Measurements from ENCODE around the gene CSTF3. TPM values are rescaled to one million over a fixed set of nuclear protein-coding genes. Genes with fewer than 3 reads are reported as not detected.
"Not testable (repeated sequence)": the region's sequence is repeated elsewhere in the genome, so short reads cannot be mapped to it uniquely, and the experiment has no call there.

CSTF3 gene
- total RNA-seq, 1 experiment from 2014 or later: 55.6 TPM

GRCh38 chr11:33172345-33172744 lies 11.1 kb upstream of the CSTF3 start:
- no peaks in the 10 kb centered on the region for H3K79me2 ChIP-seq (ENCODE audit: low read length)
- H3K9ac ChIP-seq (ENCODE audit: low read length): no peak overlapping the region
- H3K36me3 ChIP-seq (ENCODE audit: insufficient read depth, low read length): no peaks in the 10 kb centered on the region
- H3K9me2 ChIP-seq (replicated peaks; ENCODE audit: insufficient read depth, low read length): no peaks in the 10 kb centered on the region
- no peaks in the 10 kb centered on the region for H3K27me3 ChIP-seq (ENCODE audit: low read length)
- no peaks in the 10 kb centered on the region for H3K9me3 ChIP-seq (ENCODE audit: low read length)
- no peak overlapping the region for H3K27ac ChIP-seq (ENCODE audit: low read length)
- no peak overlapping the region for H3K4me2 ChIP-seq (ENCODE audit: low read depth, low read length, poor library complexity, severe bottlenecking)
- DNase-seq: no peak
- no peak overlapping the region for H3K4me3 ChIP-seq (ENCODE audit: low read length)
- no peaks in the 10 kb centered on the region for H3K4me1 ChIP-seq (ENCODE audit: low read length)
- H4K20me1 ChIP-seq (ENCODE audit: insufficient read depth, low read depth, low read length): no peaks in the 10 kb centered on the region
- no peak overlapping the region for H2AFZ ChIP-seq (ENCODE audit: low read length)

- Histone ChIP-seq H3K9ac (ENCODE audit: low read length) (no peak overlapping the region), H3K9me2 (replicated peaks; ENCODE audit: insufficient read depth, low read length) (no peaks in the 10 kb centered on the region), H3K36me3 (ENCODE audit: insufficient read depth, low read length) (no peaks in the 10 kb centered on the region), H3K4me2 (ENCODE audit: low read depth, low read length, poor library complexity, severe bottlenecking) (no peak overlapping the region), H3K27ac (ENCODE audit: low read length) (no peak overlapping the region), H3K4me1 (ENCODE audit: low read length) (no peaks in the 10 kb centered on the region), H3K27me3 (ENCODE audit: low read length) (no peaks in the 10 kb centered on the region), H3K9me3 (ENCODE audit: low read length) (no peaks in the 10 kb centered on the region), H2AFZ (ENCODE audit: low read length) (no peak overlapping the region), H3K79me2 (ENCODE audit: low read length) (no peaks in the 10 kb centered on the region), H3K4me3 (ENCODE audit: low read length) (no peak overlapping the region), H4K20me1 (ENCODE audit: insufficient read depth, low read depth, low read length) (no peaks in the 10 kb centered on the region)
- no peak for DNase-seq
These were observed 10.0 kb upstream of the CSTF3 start for GRCh38 chr11:33171251-33171650.

GRCh38 chr11:33168709-33169200 lies 7.5 kb upstream of the CSTF3 start:
- no peaks in the 10 kb centered on the region for H4K20me1 ChIP-seq (ENCODE audit: insufficient read depth, low read depth, low read length)
- H3K4me1 ChIP-seq (ENCODE audit: low read length): no peaks in the 10 kb centered on the region
- no peak overlapping the region for H3K4me3 ChIP-seq (ENCODE audit: low read length)
- H3K9me3 ChIP-seq (ENCODE audit: low read length): no peaks in the 10 kb centered on the region
- no peaks in the 10 kb centered on the region for H3K36me3 ChIP-seq (ENCODE audit: insufficient read depth, low read length)
- no peaks in the 10 kb centered on the region for H3K9me2 ChIP-seq (replicated peaks; ENCODE audit: insufficient read depth, low read length)
- no peak overlapping the region for H3K27ac ChIP-seq (ENCODE audit: low read length)
- H2AFZ ChIP-seq (ENCODE audit: low read length): no peak overlapping the region
- H3K27me3 ChIP-seq (ENCODE audit: low read length): no peaks in the 10 kb centered on the region
- H3K9ac ChIP-seq (ENCODE audit: low read length): no peak overlapping the region
- H3K79me2 ChIP-seq (ENCODE audit: low read length): no peaks in the 10 kb centered on the region
- no peak overlapping the region for H3K4me2 ChIP-seq (ENCODE audit: low read depth, low read length, poor library complexity, severe bottlenecking)
- DNase-seq: no peak

- Histone ChIP-seq H3K9me2 (replicated peaks; ENCODE audit: insufficient read depth, low read length) (no peaks in the 10 kb centered on the region), H3K27me3 (ENCODE audit: low read length) (no peaks in the 10 kb centered on the region), H3K4me3 (ENCODE audit: low read length) (no peak overlapping the region), H3K27ac (ENCODE audit: low read length) (no peak overlapping the region), H3K9me3 (ENCODE audit: low read length) (no peaks in the 10 kb centered on the region), H3K4me2 (ENCODE audit: low read depth, low read length, poor library complexity, severe bottlenecking) (no peak overlapping the region), H3K4me1 (ENCODE audit: low read length) (peaks cover 28% of the 10 kb centered on the region), H4K20me1 (ENCODE audit: insufficient read depth, low read depth, low read length) (peaks cover 5% of the 10 kb centered on the region; the same call in 1 of the 2 replicates), H2AFZ (ENCODE audit: low read length) (no peak overlapping the region), H3K36me3 (ENCODE audit: insufficient read depth, low read length) (peaks cover 12% of the 10 kb centered on the region), H3K9ac (ENCODE audit: low read length) (no peak overlapping the region), H3K79me2 (ENCODE audit: low read length) (peaks cover 51% of the 10 kb centered on the region)
- DNase-seq: no peak
These were observed 1.6 kb upstream of the CSTF3 start for GRCh38 chr11:33162831-33163230.

- no peak for DNase-seq
- peak overlapping the region; percentile 78 for H3K4me3 ChIP-seq (ENCODE audit: low read length)
- H3K27me3 ChIP-seq (ENCODE audit: low read length): no peaks in the 10 kb centered on the region
- H3K4me1 ChIP-seq (ENCODE audit: low read length): peaks cover 30% of the 10 kb centered on the region
- peak overlapping the region; percentile 84 for H3K4me2 ChIP-seq (ENCODE audit: low read depth, low read length, poor library complexity, severe bottlenecking)
- H4K20me1 ChIP-seq (ENCODE audit: insufficient read depth, low read depth, low read length): peaks cover 8% of the 10 kb centered on the region; the same call in 1 of the 2 replicates
- H3K79me2 ChIP-seq (ENCODE audit: low read length): peaks cover 73% of the 10 kb centered on the region
- H3K9ac ChIP-seq (ENCODE audit: low read length): peak overlapping the region; percentile 79
- no peaks in the 10 kb centered on the region for H3K9me2 ChIP-seq (replicated peaks; ENCODE audit: insufficient read depth, low read length)
- no peaks in the 10 kb centered on the region for H3K9me3 ChIP-seq (ENCODE audit: low read length)
- peak overlapping the region; percentile 67 for H3K27ac ChIP-seq (ENCODE audit: low read length)
- H3K36me3 ChIP-seq (ENCODE audit: insufficient read depth, low read length): peaks cover 24% of the 10 kb centered on the region
- H2AFZ ChIP-seq (ENCODE audit: low read length): no peak overlapping the region
These were observed 693 bp downstream of the CSTF3 start for GRCh38 chr11:33160587-33160986.

GRCh38 chr11:33160136-33160535 lies 1.1 kb downstream of the CSTF3 start:
- H3K4me3 ChIP-seq (ENCODE audit: low read length): peak overlapping the region; percentile 78
- peak overlapping the region; percentile 84 for H3K4me2 ChIP-seq (ENCODE audit: low read depth, low read length, poor library complexity, severe bottlenecking)
- H3K9me2 ChIP-seq (replicated peaks; ENCODE audit: insufficient read depth, low read length): no peaks in the 10 kb centered on the region
- peak overlapping the region; percentile 79 for H3K9ac ChIP-seq (ENCODE audit: low read length)
- H2AFZ ChIP-seq (ENCODE audit: low read length): no peak overlapping the region
- no peaks in the 10 kb centered on the region for H3K9me3 ChIP-seq (ENCODE audit: low read length)
- peak overlapping the region; percentile 67 for H3K27ac ChIP-seq (ENCODE audit: low read length)
- peaks cover 27% of the 10 kb centered on the region for H3K36me3 ChIP-seq (ENCODE audit: insufficient read depth, low read length)
- peak; percentile 58 for DNase-seq
- peaks cover 78% of the 10 kb centered on the region for H3K79me2 ChIP-seq (ENCODE audit: low read length)
- no peaks in the 10 kb centered on the region for H3K27me3 ChIP-seq (ENCODE audit: low read length)
- H4K20me1 ChIP-seq (ENCODE audit: insufficient read depth, low read depth, low read length): peaks cover 10% of the 10 kb centered on the region; the same call in 1 of the 2 replicates
- H3K4me1 ChIP-seq (ENCODE audit: low read length): peaks cover 30% of the 10 kb centered on the region

GRCh38 chr11:33159378-33159867 lies 1.9 kb downstream of the CSTF3 start:
- Histone ChIP-seq H3K27ac (ENCODE audit: low read length) (peak overlapping the region; percentile 67; the same call in 1 of the 2 replicates), H3K4me1 (ENCODE audit: low read length) (peaks cover 30% of the 10 kb centered on the region), H3K79me2 (ENCODE audit: low read length) (peaks cover 85% of the 10 kb centered on the region), H3K36me3 (ENCODE audit: insufficient read depth, low read length) (peaks cover 27% of the 10 kb centered on the region), H4K20me1 (ENCODE audit: insufficient read depth, low read depth, low read length) (peaks cover 10% of the 10 kb centered on the region; the same call in 1 of the 2 replicates), H3K4me2 (ENCODE audit: low read depth, low read length, poor library complexity, severe bottlenecking) (peak overlapping the region; percentile 84), H3K4me3 (ENCODE audit: low read length) (peak overlapping the region; percentile 78)
- DNase-seq; H3K9me2 ChIP-seq (replicated peaks; ENCODE audit: insufficient read depth, low read length); H3K9ac ChIP-seq (ENCODE audit: low read length); H3K9me3 ChIP-seq (ENCODE audit: low read length); H2AFZ ChIP-seq (ENCODE audit: low read length); H3K27me3 ChIP-seq (ENCODE audit: low read length): not testable (repeated sequence)

- Histone ChIP-seq H3K4me1 (ENCODE audit: low read length) (peaks cover 30% of the 10 kb centered on the region), H3K9me2 (replicated peaks; ENCODE audit: insufficient read depth, low read length) (no peaks in the 10 kb centered on the region), H3K4me3 (ENCODE audit: low read length) (peak overlapping the region; percentile 5; the same call in 1 of the 2 replicates), H3K9me3 (ENCODE audit: low read length) (no peaks in the 10 kb centered on the region), H3K36me3 (ENCODE audit: insufficient read depth, low read length) (peaks cover 31% of the 10 kb centered on the region), H3K79me2 (ENCODE audit: low read length) (peaks cover 92% of the 10 kb centered on the region), H4K20me1 (ENCODE audit: insufficient read depth, low read depth, low read length) (peaks cover 10% of the 10 kb centered on the region; the same call in 1 of the 2 replicates), H3K27ac (ENCODE audit: low read length) (no peak overlapping the region), H3K4me2 (ENCODE audit: low read depth, low read length, poor library complexity, severe bottlenecking) (peak overlapping the region; percentile 84), H2AFZ (ENCODE audit: low read length) (no peak overlapping the region), H3K27me3 (ENCODE audit: low read length) (no peaks in the 10 kb centered on the region), H3K9ac (ENCODE audit: low read length) (no peak overlapping the region)
- DNase-seq: no peak
These were observed 2.5 kb downstream of the CSTF3 start for GRCh38 chr11:33158596-33159275.
